ENCODE measurements around the gene RAPGEF2. TPM values are rescaled to one million over a fixed set of nuclear protein-coding genes. Genes with fewer than 3 reads are reported as not detected.

RAPGEF2 gene
- total and polyA plus RNA-seq, 3 donors from 2014 or later = 18.1 to 51.4 (median 38.9) TPM

DNA sequence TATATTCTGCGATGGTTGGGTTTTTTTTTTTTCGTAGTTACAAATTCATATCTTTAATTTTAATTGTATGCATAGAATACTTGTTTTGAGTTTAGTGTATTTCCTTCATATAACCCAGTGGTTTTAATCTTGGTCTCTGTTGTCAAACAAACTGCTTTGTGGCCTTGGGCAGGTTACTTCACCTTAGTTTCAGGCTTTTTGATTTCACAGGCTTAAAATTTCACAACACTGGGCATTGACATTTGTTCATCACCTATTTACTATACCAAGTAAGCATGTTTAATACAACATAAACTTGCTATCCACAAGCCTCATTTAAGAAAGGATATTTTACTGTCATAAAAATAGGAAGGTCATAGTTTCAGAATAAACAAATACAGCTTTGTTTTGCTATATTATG, 14.7 kb downstream of the RAPGEF2 start:
- 87 to 95% methylated on average over 2 of the region's 2 CpGs for WGBS, 2 donors
- Histone ChIP-seq H3K4me3 (no peak overlapping the region), H3K36me3 (ENCODE audit: low read depth, missing control alignments) (no peaks in the 10 kb centered on the region), H3K9me3 (no peaks in the 10 kb centered on the region), H3K27ac (no peak overlapping the region), H3K4me1 (no peaks in the 10 kb centered on the region), H3K27me3 (no peaks in the 10 kb centered on the region)
- no peak for DNase-seq
- no peak for TF ChIP-seq POLR2A (IDR thresholded peaks at IDR 0.05)
- TF ChIP-seq, protein P1, sequence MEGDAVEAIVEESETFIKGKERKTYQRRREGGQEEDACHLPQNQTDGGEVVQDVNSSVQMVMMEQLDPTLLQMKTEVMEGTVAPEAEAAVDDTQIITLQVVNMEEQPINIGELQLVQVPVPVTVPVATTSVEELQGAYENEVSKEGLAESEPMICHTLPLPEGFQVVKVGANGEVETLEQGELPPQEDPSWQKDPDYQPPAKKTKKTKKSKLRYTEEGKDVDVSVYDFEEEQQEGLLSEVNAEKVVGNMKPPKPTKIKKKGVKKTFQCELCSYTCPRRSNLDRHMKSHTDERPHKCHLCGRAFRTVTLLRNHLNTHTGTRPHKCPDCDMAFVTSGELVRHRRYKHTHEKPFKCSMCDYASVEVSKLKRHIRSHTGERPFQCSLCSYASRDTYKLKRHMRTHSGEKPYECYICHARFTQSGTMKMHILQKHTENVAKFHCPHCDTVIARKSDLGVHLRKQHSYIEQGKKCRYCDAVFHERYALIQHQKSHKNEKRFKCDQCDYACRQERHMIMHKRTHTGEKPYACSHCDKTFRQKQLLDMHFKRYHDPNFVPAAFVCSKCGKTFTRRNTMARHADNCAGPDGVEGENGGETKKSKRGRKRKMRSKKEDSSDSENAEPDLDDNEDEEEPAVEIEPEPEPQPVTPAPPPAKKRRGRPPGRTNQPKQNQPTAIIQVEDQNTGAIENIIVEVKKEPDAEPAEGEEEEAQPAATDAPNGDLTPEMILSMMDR (IDR thresholded peaks at IDR 0.05) = no peak
- intact Hi-C loops (cut with DNase I; ENCODE audit: low total_unique reads) = no loop called here

DNA sequence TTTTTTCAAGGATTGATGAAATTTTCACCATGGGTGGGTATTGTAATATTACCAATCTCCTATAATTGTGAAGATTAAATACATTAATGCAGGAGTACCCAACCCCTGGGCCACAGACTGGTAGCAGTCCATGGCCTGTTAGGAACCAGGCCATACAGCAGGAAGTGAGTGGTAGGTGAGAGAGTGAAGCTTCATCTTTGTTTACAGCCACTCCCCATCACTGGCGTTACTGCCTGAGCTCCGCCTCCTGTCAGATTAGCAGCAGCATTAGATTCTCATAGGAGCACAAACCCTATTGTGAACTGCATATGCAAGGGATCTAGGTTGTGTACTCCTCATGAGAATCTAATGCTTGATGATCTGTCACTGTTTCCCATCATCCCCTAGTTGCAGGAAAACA, 15.1 kb downstream of the RAPGEF2 start:
- no peak overlapping the region for H3K27ac ChIP-seq
- no peak for DNase-seq
- H3K27me3 ChIP-seq = no peaks in the 10 kb centered on the region
- H3K4me3 ChIP-seq = no peak overlapping the region
- no peaks in the 10 kb centered on the region for H3K4me1 ChIP-seq
- intact Hi-C loops (cut with DNase I; ENCODE audit: low total_unique reads) = no loop called here
- TF ChIP-seq POLR2A (IDR thresholded peaks at IDR 0.05) = no peak
- TF ChIP-seq, protein P1 (IDR thresholded peaks at IDR 0.05) = no peak
- WGBS, 2 donors = 72 to 75% methylated on average over 2 of the region's 2 CpGs
- H3K36me3 ChIP-seq (ENCODE audit: low read depth, missing control alignments) = no peaks in the 10 kb centered on the region
- H3K9me3 ChIP-seq = no peaks in the 10 kb centered on the region

DNA sequence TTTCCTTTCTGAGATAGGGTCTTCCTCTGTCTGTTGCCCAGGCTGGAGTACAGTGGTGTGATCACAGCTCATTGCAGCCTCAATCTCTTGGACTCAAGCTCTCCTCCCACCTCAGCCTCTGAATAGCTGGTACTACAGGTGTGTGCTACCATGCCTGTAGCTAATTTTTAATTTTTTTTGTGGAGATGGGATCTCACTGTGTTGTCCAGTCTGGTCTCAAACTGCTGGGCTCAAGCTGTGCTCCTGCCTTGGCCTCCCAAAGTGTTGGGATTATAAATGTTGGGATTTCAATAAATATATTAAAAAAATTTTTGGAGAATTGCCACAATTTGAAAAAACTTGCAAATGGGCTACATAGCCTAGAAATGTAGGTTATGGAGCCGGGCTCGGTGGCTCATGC, 18.5 kb downstream of the RAPGEF2 start:
- H3K27me3 ChIP-seq = no peaks in the 10 kb centered on the region
- no peaks in the 10 kb centered on the region for H3K4me1 ChIP-seq
- 91 to 98% methylated on average over 2 of the region's 2 CpGs for WGBS, 2 donors
- intact Hi-C loops (cut with DNase I; ENCODE audit: low total_unique reads) = no loop called here
- H3K4me3 ChIP-seq = no peak overlapping the region
- no peaks in the 10 kb centered on the region for H3K9me3 ChIP-seq
- H3K27ac ChIP-seq = no peak overlapping the region
- TF ChIP-seq POLR2A (IDR thresholded peaks at IDR 0.05) = no peak
- TF ChIP-seq, protein P1 (IDR thresholded peaks at IDR 0.05) = no peak
- no peak for DNase-seq
- H3K36me3 ChIP-seq (ENCODE audit: low read depth, missing control alignments) = no peaks in the 10 kb centered on the region

DNA sequence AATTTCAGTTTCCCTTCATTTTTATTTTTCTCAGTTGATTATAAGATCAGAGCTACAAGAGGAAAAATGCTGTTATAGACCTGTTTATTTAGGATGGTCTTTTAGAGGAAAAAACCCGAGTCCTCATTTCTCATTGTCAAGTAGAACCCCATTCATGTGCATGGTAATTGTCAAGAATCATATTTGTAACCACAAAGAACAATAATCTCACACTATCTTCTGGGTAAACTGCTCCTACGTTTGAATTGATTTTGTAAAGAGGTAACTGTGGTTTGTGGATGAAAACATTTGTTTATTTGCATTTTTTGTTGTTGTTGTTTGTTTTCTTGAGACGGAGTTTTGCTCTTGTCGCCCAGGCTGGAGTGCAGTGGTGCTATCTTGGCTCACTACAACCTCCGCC, 23.8 kb downstream of the RAPGEF2 start:
- 87 to 92% methylated on average over 5 of the region's 5 CpGs for WGBS, 2 donors
- Histone ChIP-seq H3K4me3 (no peak overlapping the region), H3K4me1 (no peaks in the 10 kb centered on the region), H3K27ac (no peak overlapping the region), H3K36me3 (ENCODE audit: low read depth, missing control alignments) (no peaks in the 10 kb centered on the region), H3K27me3 (no peaks in the 10 kb centered on the region), H3K9me3 (no peaks in the 10 kb centered on the region)
- no peak for DNase-seq
- TF ChIP-seq POLR2A (IDR thresholded peaks at IDR 0.05) = no peak
- TF ChIP-seq, protein P1 (IDR thresholded peaks at IDR 0.05) = no peak
- intact Hi-C loops (cut with DNase I; ENCODE audit: low total_unique reads) = no loop called here

DNA sequence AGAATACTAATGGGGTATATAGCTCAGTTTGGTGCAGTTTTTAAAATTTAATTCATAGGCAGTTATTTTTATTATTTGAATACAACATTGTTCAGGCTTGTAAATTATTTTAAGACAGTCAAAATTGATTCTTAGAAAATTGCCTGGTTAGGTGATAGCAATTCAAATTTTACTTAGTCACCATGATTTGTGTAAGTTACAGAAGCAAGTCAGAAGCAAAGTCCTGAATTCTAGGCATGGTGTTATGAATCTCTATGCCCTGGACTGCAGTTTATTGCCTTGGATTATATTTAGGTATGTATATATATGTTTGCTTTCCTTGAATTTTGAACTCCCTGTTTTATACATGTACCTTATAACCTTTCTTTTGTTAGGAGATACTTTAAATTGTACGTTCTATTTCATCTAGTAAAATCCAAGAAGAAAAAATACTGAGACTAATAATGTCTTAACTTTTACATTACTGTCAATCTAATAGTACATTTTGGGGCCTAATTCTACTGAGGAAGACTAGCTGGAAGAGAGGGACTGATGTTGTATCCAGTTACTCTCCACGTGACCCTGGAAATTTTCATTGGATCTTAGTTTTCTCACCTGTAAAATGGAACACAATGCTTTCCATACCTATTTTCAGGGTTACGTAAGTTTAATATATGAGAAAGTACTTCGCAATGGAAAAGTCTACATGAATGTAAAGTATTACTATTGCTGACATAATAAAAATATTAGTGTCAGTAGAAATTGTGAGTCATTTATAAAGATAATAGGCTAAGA, 25.1 kb downstream of the RAPGEF2 start:
- intact Hi-C loops (cut with DNase I; ENCODE audit: low total_unique reads) = no loop called here
- no peak overlapping the region for H3K27ac ChIP-seq
- H3K9me3 ChIP-seq = no peaks in the 10 kb centered on the region
- H3K4me3 ChIP-seq = no peak overlapping the region
- H3K4me1 ChIP-seq = no peaks in the 10 kb centered on the region
- no peaks in the 10 kb centered on the region for H3K36me3 ChIP-seq (ENCODE audit: low read depth, missing control alignments)
- no peak for DNase-seq
- TF ChIP-seq POLR2A (IDR thresholded peaks at IDR 0.05) = no peak
- TF ChIP-seq, protein P1 (IDR thresholded peaks at IDR 0.05) = no peak
- no peaks in the 10 kb centered on the region for H3K27me3 ChIP-seq
- 94 to 95% methylated on average over 4 of the region's 4 CpGs for WGBS, 2 donors

Measured in testis (tissue), 3 donors.